GM12801 (cell line): ENCODE data around the gene SLC1A2.

Source experiments
- CTCF ChIP-seq: IDR thresholded peaks from one replicate; pipeline ENCODE4 v1.5.1; 2011; ENCODE audit warnings: control low read depth; ENCODE audit not compliant: insufficient read length; ENCODE audit errors: extremely low read depth

SLC1A2 gene

GRCh38 chr11:35236667-35237003 lies 182.7 kb downstream of the SLC1A2 start:
- no peak for TF ChIP-seq CTCF

- TF ChIP-seq CTCF: no peak
Observed at GRCh38 chr11:35235936-35236666, 183.3 kb downstream of the SLC1A2 start.

- no peak for TF ChIP-seq CTCF
Observed at GRCh38 chr11:35235498-35235897, 183.9 kb downstream of the SLC1A2 start.

GRCh38 chr11:35235157-35235468 lies 184.2 kb downstream of the SLC1A2 start:
- TF ChIP-seq CTCF: no peak

- no peak for TF ChIP-seq CTCF
Observed at GRCh38 chr11:35234460-35235156, 184.8 kb downstream of the SLC1A2 start.

GRCh38 chr11:35233518-35233917 lies 185.8 kb downstream of the SLC1A2 start:
- no peak for TF ChIP-seq CTCF

GRCh38 chr11:35232891-35233330 lies 186.4 kb downstream of the SLC1A2 start:
- TF ChIP-seq CTCF: no peak
